GM12875 (cell line): ENCODE results near the gene GALNT18.

Experiments used
- H3K4me3 ChIP-seq: one replicate; pipeline ENCODE4 v1.5.1; 2011; ENCODE audit warnings: low read depth, low read length, control low read depth
- TF ChIP-seq, protein P1 (sequence below): IDR thresholded peaks from 2 replicates; pipeline ENCODE4 v1.5.1; 2011; ENCODE audit warnings: low read depth, mild to moderate bottlenecking, control low read depth, inconsistent platforms, low read length, moderate library complexity, borderline replicate concordance; ENCODE audit not compliant: insufficient read depth

The GALNT18 gene

DNA sequence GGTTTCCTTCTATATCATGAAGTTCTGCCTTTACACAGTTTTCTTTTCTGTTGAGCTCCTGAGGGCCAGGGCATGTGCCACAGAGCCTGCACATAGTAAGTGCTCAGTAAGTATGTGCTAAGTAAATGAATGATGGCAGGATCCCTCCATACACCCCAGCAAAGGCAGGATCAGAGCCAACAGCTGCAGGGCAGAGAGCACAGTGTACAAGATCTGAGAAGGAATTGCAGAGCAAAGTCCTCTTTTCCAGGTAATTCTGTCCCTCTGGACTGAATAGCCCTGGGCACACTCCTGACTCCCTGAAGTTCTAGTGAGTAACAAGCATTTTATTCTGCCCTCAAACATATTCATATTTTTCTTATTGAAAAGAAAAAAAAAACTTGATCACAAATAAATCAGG, 117.7 kb downstream of the GALNT18 start:
- TF ChIP-seq, protein P1, sequence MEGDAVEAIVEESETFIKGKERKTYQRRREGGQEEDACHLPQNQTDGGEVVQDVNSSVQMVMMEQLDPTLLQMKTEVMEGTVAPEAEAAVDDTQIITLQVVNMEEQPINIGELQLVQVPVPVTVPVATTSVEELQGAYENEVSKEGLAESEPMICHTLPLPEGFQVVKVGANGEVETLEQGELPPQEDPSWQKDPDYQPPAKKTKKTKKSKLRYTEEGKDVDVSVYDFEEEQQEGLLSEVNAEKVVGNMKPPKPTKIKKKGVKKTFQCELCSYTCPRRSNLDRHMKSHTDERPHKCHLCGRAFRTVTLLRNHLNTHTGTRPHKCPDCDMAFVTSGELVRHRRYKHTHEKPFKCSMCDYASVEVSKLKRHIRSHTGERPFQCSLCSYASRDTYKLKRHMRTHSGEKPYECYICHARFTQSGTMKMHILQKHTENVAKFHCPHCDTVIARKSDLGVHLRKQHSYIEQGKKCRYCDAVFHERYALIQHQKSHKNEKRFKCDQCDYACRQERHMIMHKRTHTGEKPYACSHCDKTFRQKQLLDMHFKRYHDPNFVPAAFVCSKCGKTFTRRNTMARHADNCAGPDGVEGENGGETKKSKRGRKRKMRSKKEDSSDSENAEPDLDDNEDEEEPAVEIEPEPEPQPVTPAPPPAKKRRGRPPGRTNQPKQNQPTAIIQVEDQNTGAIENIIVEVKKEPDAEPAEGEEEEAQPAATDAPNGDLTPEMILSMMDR = no peak
- H3K4me3 ChIP-seq = no peak overlapping the region

DNA sequence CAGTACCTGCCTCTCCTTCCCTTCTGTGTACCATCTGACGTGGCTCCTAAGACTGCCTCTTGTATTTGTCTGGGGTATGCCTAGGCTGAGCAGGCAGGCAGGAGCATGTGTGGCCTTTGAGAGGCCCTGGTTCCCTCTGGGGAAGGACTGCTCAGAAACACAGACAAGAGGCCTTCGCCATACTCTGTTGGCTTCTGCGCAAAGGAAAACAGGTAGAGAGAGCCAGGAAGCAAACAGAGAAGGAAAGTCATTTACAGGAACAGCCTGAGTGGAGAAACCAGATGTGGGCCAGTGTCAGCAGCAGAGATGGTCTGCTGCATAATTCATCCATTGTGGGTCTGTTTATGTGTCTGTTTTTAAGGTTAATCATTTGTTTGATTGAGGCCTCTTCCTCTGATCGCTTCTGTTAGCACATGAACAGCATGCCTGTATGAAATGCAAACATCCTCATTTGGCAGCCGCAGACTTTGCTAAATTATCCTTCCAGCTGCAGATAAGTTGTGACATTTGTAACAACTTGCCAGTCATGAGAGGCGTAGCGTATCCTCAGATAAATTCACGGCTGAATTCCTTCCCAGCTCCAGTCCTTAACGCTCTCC, 119.4 kb downstream of the GALNT18 start:
- no peak overlapping the region for H3K4me3 ChIP-seq
- TF ChIP-seq, protein P1 = no peak

DNA sequence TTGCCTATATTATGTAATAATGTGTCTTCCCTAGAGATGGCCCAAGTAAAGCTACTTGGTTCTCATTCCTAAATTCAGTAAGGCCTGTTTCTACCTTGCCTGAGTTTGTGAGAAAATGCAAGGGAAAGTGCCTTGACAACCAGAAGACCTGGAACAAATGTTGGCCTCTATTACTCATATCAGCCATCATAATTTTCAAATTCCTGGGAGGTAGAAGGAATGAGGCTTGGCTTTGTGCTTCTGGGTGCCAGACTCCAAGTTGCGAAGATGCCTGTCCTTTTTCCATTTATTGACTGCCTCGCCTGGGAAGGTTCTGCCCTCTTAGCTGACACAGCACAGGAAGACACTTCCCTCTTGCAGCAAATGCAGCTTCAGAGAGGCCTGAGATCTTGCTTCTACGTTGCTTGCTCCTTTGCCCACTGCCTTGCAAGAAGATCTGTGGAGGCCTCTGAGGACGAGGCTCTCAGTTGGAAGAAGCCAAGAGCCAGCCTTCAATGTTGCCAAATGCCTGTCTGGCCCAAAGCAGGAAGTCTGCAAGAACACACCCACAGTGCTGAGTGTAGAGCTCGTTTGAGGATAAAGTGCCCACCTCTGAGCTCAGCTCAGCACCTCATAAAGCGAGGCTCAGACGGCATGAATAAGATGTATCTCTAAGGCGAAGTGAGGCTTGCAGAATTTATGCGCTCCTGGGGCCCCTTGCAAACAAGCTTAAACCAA, 120.1 kb downstream of the GALNT18 start:
- TF ChIP-seq, protein P1 = no peak

DNA sequence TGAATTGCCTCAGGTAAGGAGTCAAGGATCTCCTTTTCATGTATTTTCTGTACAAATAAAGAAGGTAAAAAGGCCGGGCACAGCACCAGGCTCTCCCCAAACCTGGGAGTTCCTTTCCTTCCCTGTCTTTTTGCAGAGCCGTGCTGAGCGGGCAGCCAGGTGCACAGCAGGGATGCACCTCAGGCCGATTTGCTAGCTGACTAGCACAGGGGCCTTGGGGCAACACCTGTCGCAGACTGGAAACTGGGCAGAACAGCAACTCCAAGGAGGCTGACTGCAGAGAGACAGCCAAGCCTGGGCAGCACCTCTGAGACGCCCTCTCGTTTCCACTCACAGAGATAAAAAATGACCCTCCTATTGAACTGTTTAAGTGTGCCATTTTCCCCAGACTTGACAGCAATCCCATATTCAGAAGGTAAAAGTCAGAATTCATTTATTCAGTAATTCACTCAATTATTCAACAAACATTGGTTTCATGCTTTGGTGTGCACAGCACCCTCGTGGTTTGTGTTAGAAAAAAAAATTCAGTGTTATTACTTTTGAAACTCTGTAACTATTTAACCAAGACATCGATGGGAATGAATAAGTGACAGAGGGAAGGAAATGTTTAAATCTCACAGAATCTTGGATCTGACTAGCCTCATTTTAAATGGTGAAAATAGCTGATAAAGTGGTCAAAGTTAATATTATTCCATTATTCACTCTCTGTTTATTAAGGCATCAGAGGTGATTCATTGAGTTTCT, 120.9 kb downstream of the GALNT18 start:
- no peak overlapping the region for H3K4me3 ChIP-seq
- TF ChIP-seq, protein P1 = no peak

More for the DNA sequence above, 120.1 kb downstream of the GALNT18 start:
- no peak overlapping the region for H3K4me3 ChIP-seq

DNA sequence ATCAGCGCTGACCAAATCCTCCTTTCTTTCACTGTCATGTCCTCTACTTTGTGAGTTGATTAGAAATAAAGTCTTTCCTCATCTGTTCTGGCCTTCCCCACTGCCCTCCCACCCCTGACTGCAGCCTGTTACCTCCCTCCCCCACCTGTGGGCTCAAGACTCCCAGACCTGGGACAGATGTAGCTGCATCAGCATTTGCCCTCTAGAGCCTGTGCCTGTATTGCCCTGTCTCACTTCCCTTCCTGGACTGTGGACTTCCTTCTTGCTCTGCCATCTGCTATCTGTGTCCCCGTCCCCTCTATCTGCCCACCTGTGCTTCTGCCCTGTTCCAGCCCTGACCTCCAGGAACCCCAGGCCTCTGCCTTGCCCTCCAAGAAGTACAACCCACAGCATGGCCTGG, 122.5 kb downstream of the GALNT18 start:
- TF ChIP-seq, protein P1 = no peak
- H3K4me3 ChIP-seq = no peak overlapping the region

DNA sequence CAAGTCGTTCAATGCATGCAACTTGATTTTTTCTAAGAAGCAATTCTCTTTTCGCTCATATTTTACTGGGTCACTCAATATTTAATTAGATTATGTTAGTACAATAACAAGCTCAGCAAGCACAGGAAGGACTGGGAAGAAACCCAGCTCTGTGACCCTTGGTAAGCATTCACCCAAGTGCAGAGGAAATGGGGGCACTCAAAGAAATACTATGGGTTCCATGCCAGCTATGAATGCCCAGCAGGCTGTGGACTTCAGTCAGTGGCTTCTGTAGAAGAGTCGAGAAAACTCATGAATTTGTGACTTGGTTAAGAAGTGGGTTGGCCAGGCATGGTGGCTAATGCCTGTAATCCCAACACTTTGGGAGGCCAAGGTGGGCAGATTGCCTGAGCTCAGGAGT, 123.6 kb downstream of the GALNT18 start:
- TF ChIP-seq, protein P1 = no peak
- no peak overlapping the region for H3K4me3 ChIP-seq

DNA sequence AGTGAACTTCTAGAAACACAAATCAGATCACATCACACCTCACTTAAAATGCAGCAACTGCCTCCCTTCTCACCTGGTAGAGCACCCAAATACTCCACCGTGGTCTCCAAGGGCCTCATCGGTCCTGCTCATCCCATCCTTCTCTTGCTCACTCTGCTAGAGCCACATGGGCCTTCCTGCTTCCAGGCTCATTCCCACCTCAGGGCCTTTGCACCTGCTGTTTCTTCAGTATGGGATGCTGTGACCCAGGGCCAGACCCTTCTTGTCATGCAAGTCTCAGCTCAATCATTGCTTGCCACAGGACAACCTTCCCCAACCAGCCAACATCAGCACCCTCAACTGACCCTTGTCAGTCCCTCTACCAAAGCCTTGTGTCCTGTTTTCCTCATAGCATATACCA, 124.9 kb downstream of the GALNT18 start:
- TF ChIP-seq, protein P1 = no peak
- H3K4me3 ChIP-seq = no peak overlapping the region
